ENCODE data around the gene RASGRF2. TPM values are rescaled to one million over a fixed set of nuclear protein-coding genes. Genes with fewer than 3 reads are reported as not detected.

RASGRF2 gene
- total RNA-seq, 1 experiment from 2014 or later = 9.1 TPM

DNA sequence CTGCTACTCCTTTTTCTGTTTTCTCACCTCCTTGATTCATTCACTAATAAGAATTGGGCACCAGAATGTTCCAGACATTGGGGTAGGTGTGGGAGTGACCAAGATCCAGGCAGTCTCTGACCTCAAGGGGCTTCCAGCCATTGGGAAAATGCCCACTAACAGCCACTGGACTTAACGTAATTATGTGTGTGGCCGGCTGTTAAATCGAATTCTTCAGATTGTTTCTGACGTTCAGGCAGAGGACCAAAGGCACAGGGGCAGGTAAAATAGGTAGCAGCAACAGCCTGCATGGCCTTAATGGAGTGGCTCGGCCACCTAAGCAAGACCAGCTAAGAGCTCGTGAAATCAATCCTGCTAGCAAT is 224.6 kb downstream of the RASGRF2 start:
- no peaks in the 10 kb centered on the region for H3K4me1 ChIP-seq (ENCODE audit: insufficient read depth, low read length, poor library complexity, severe bottlenecking)
- intact Hi-C loops (cut with micrococcal nuclease; ENCODE audit: unreplicated experiment) = no loop called here
- no TSS peak for BruUV-seq (replicated peaks)
- no peaks in the 10 kb centered on the region for H3K27me3 ChIP-seq (replicated peaks; ENCODE audit: insufficient read depth, low read depth, low read length, poor library complexity)
- CTCF ChIA-PET = no interaction called here
- POLR2A ChIA-PET (ENCODE audit: low non-redundant PET) = interaction anchor here (0.6 kb wide), 1 partner anchor 811 kb away, joined by 9 read pairs; no protein-coding TSS in a partner anchor
- TF ChIP-seq EZH2 (IDR thresholded peaks at IDR 0.05; ENCODE audit: borderline replicate concordance, low read depth, low read length, poor library complexity, severe bottlenecking) = no peak
- TF ChIP-seq, protein P1, sequence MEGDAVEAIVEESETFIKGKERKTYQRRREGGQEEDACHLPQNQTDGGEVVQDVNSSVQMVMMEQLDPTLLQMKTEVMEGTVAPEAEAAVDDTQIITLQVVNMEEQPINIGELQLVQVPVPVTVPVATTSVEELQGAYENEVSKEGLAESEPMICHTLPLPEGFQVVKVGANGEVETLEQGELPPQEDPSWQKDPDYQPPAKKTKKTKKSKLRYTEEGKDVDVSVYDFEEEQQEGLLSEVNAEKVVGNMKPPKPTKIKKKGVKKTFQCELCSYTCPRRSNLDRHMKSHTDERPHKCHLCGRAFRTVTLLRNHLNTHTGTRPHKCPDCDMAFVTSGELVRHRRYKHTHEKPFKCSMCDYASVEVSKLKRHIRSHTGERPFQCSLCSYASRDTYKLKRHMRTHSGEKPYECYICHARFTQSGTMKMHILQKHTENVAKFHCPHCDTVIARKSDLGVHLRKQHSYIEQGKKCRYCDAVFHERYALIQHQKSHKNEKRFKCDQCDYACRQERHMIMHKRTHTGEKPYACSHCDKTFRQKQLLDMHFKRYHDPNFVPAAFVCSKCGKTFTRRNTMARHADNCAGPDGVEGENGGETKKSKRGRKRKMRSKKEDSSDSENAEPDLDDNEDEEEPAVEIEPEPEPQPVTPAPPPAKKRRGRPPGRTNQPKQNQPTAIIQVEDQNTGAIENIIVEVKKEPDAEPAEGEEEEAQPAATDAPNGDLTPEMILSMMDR (conservative IDR thresholded peaks at IDR 0.05; ENCODE audit: low read depth, low read length) = no peak
- no peak overlapping the region for H3K27ac ChIP-seq (ENCODE audit: low read depth, low read length, poor library complexity, severe bottlenecking)
- H3K36me3 ChIP-seq (ENCODE audit: insufficient read depth, low read length, poor library complexity, severe bottlenecking) = no peaks in the 10 kb centered on the region
- no peak overlapping the region for H3K4me3 ChIP-seq (ENCODE audit: low read depth, low read length, poor library complexity, severe bottlenecking)
- no peak for DNase-seq (ENCODE audit: low spot score)
- H3K9me3 ChIP-seq (ENCODE audit: low read depth, low read length, poor library complexity, severe bottlenecking) = no peaks in the 10 kb centered on the region

DNA sequence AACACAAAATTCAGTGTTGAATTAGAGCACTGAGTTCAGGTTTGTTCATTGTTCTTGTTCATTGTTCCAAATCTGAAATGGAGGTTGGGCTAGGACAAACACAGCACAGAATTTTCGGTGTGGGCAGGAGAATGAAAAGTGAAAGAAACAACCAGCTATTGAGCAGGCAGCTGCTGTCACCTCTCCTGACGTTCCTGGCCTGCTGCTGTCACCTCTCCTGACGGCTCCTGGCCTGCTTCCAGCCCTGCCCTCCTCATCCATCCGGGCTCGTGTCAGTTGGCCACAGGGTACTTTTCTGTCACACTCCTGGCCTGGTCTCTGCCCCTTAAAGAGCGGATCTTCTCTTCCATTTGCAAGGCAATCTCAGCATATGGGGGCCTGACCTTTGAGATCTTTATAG is 227.7 kb downstream of the RASGRF2 start:
- ChIA-PET CTCF (interaction anchor here (0.5 kb wide), 1 partner anchor 707 kb away, joined by 3 read pairs; no protein-coding TSS in a partner anchor), POLR2A (ENCODE audit: low non-redundant PET) (no interaction called here)
- no peak overlapping the region for H3K4me3 ChIP-seq (ENCODE audit: low read depth, low read length, poor library complexity, severe bottlenecking)
- DNase-seq (ENCODE audit: low spot score) = no peak
- H3K27ac ChIP-seq (ENCODE audit: low read depth, low read length, poor library complexity, severe bottlenecking) = no peak overlapping the region
- H3K27me3 ChIP-seq (replicated peaks; ENCODE audit: insufficient read depth, low read depth, low read length, poor library complexity) = no peaks in the 10 kb centered on the region
- no peaks in the 10 kb centered on the region for H3K36me3 ChIP-seq (ENCODE audit: insufficient read depth, low read length, poor library complexity, severe bottlenecking)
- no TSS peak for BruUV-seq (replicated peaks)
- intact Hi-C loops (cut with micrococcal nuclease; ENCODE audit: unreplicated experiment) = no loop called here
- TF ChIP-seq, protein P1 (conservative IDR thresholded peaks at IDR 0.05; ENCODE audit: low read depth, low read length) = no peak
- no peak for TF ChIP-seq EZH2 (IDR thresholded peaks at IDR 0.05; ENCODE audit: borderline replicate concordance, low read depth, low read length, poor library complexity, severe bottlenecking)
- no peaks in the 10 kb centered on the region for H3K4me1 ChIP-seq (ENCODE audit: insufficient read depth, low read length, poor library complexity, severe bottlenecking)
- no peaks in the 10 kb centered on the region for H3K9me3 ChIP-seq (ENCODE audit: low read depth, low read length, poor library complexity, severe bottlenecking)

DNA sequence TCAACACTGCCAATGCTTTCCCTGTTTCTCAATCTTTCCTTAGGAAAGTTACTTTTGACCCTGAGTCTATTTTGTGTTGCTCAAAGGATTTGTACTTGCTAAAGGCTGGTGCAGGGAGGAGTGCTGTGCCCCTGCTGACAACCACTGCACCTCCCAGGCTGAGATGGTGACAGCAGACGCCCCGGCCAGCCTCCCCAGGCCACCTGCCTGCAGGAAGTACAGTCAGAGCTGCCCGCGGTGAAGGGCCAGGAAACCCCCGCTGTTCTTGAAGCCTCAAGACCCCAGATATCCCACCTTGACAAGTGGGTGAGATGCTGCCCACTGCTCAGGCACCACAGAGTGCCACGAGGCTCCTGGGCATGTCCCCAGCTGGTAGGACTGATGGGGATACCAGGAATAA is 228.8 kb downstream of the RASGRF2 start:
- Histone ChIP-seq H3K27me3 (replicated peaks; ENCODE audit: insufficient read depth, low read depth, low read length, poor library complexity) (no peaks in the 10 kb centered on the region), H3K27ac (ENCODE audit: low read depth, low read length, poor library complexity, severe bottlenecking) (no peak overlapping the region), H3K36me3 (ENCODE audit: insufficient read depth, low read length, poor library complexity, severe bottlenecking) (no peaks in the 10 kb centered on the region), H3K4me1 (ENCODE audit: insufficient read depth, low read length, poor library complexity, severe bottlenecking) (no peaks in the 10 kb centered on the region), H3K9me3 (ENCODE audit: low read depth, low read length, poor library complexity, severe bottlenecking) (no peaks in the 10 kb centered on the region), H3K4me3 (ENCODE audit: low read depth, low read length, poor library complexity, severe bottlenecking) (no peak overlapping the region)
- TF ChIP-seq, protein P1 (conservative IDR thresholded peaks at IDR 0.05; ENCODE audit: low read depth, low read length) = no peak
- TF ChIP-seq EZH2 (IDR thresholded peaks at IDR 0.05; ENCODE audit: borderline replicate concordance, low read depth, low read length, poor library complexity, severe bottlenecking) = no peak
- intact Hi-C loops (cut with micrococcal nuclease; ENCODE audit: unreplicated experiment) = no loop called here
- BruUV-seq (replicated peaks) = no TSS peak
- DNase-seq (ENCODE audit: low spot score) = no peak
- ChIA-PET CTCF (no interaction called here), POLR2A (ENCODE audit: low non-redundant PET) (no interaction called here)

All from A673 (cell line).